WTC11 (cell line): Measurements from ENCODE around the gene NUP58. TPM values are rescaled to one million over a fixed set of nuclear protein-coding genes. Genes with fewer than 3 reads are reported as not detected.
"Not testable (repeated sequence)": the region's sequence is repeated elsewhere in the genome, so short reads cannot be mapped to it uniquely, and the experiment has no call there.

Source experiments
- ATAC-seq: fragments of 200-7000 bp; cut with Tn5 transposase; 2 replicates; pipeline ENCODE4 v1.10.0; 2021; ENCODE audit warnings: mild to moderate bottlenecking, moderate library complexity
- CTCF ChIA-PET: fragments of 300-600 bp; sonication (Branson Sonifier 250); formaldehyde crosslinking; loops from one replicate; lab custom pipeline; 2021; ENCODE audit warnings: antibody characterized with exemption; lab: Charles Lee
- POLR2A ChIA-PET: fragments of 350-600 bp; sonication (Branson Sonifier 250); formaldehyde crosslinking; loops from one replicate; lab custom pipeline; 2021; ENCODE audit warnings: antibody characterized with exemption; lab: Charles Lee
- DNase-seq: peaks from one replicate; pipeline ENCODE4 v3.0.0; 2021; ENCODE audit warnings: low spot score
- H3K27ac Mint-ChIP-seq: 2 replicates; pipeline ENCODE4 v1.8.0; 2021; ENCODE audit warnings: mixed read lengths
- H3K27me3 Mint-ChIP-seq: 2 replicates; pipeline ENCODE4 v1.8.0; 2021; ENCODE audit warnings: low read depth, mild to moderate bottlenecking, moderate library complexity, mixed read lengths
- H3K36me3 Mint-ChIP-seq: 2 replicates; pipeline ENCODE4 v1.8.0; 2021; ENCODE audit warnings: mixed read lengths
- H3K4me1 Mint-ChIP-seq: 2 replicates; pipeline ENCODE4 v1.8.0; 2022; ENCODE audit warnings: mixed read lengths
- H3K4me3 Mint-ChIP-seq: 2 replicates; pipeline ENCODE4 v1.8.0; 2021; ENCODE audit warnings: mild to moderate bottlenecking, moderate library complexity, mixed read lengths
- H3K9me3 Mint-ChIP-seq: 2 replicates; pipeline ENCODE4 v1.8.0; 2021; ENCODE audit warnings: mixed read lengths
- AFF4 ChIP-seq: sonication (generic); formaldehyde crosslinking; IDR thresholded peaks from 2 replicates; pipeline ENCODE4 v1.8.1; 2023; ENCODE audit warnings: mild to moderate bottlenecking, missing genetic modification reagents, borderline replicate concordance
- ATF1 ChIP-seq: sonication (generic); formaldehyde crosslinking; IDR thresholded peaks from 2 replicates; pipeline ENCODE4 v1.8.1; 2023; ENCODE audit warnings: mild to moderate bottlenecking, moderate library complexity, missing genetic modification reagents
- CREB1 ChIP-seq: sonication (generic); formaldehyde crosslinking; IDR thresholded peaks from 2 replicates; pipeline ENCODE4 v1.8.0; 2023; ENCODE audit warnings: mild to moderate bottlenecking, missing genetic modification reagents
- CREM ChIP-seq: sonication (generic); formaldehyde crosslinking; IDR thresholded peaks from 2 replicates; pipeline ENCODE4 v1.8.1; 2022; ENCODE audit warnings: mild to moderate bottlenecking, missing genetic modification reagents, moderate library complexity
- E2F5 ChIP-seq: sonication (generic); formaldehyde crosslinking; IDR thresholded peaks from 2 replicates; pipeline ENCODE4 v1.8.1; 2022; ENCODE audit warnings: mild to moderate bottlenecking, moderate library complexity, missing genetic modification reagents
- ELF4 ChIP-seq: sonication (generic); formaldehyde crosslinking; IDR thresholded peaks from 2 replicates; pipeline ENCODE4 v1.8.1; 2022; ENCODE audit warnings: low read depth, mild to moderate bottlenecking, moderate library complexity, missing genetic modification reagents
- ERG ChIP-seq: fragments of 250-450 bp; sonication (Bioruptor Pico); IDR thresholded peaks from 2 replicates; pipeline ENCODE4 v1.8.0; 2021; ENCODE audit warnings: mild to moderate bottlenecking
- ESRRA ChIP-seq: sonication (generic); formaldehyde crosslinking; IDR thresholded peaks from 2 replicates; pipeline ENCODE4 v1.8.1; 2022; ENCODE audit warnings: mild to moderate bottlenecking, missing genetic modification reagents, borderline replicate concordance
- ETV6 ChIP-seq: sonication (generic); formaldehyde crosslinking; IDR thresholded peaks from 2 replicates; pipeline ENCODE4 v1.8.1; 2022; ENCODE audit warnings: mild to moderate bottlenecking, missing genetic modification reagents
- HMGA2 ChIP-seq: fragments of 250-450 bp; sonication (Bioruptor Pico); IDR thresholded peaks from 2 replicates; pipeline ENCODE4 v1.4.0; 2021; ENCODE audit warnings: mild to moderate bottlenecking, moderate library complexity
- HMGXB4 ChIP-seq: sonication (generic); formaldehyde crosslinking; IDR thresholded peaks from 2 replicates; pipeline ENCODE4 v1.8.1; 2023; ENCODE audit warnings: mild to moderate bottlenecking, moderate library complexity, missing genetic modification reagents
- IRF2 ChIP-seq: sonication (generic); formaldehyde crosslinking; IDR thresholded peaks from 2 replicates; pipeline ENCODE4 v1.8.0; 2022; ENCODE audit warnings: low read depth, missing genetic modification reagents, borderline replicate concordance
- MLX ChIP-seq: sonication (generic); formaldehyde crosslinking; IDR thresholded peaks from 2 replicates; pipeline ENCODE4 v1.8.1; 2023; ENCODE audit warnings: mild to moderate bottlenecking, missing genetic modification reagents, moderate library complexity
- MXD4 ChIP-seq: fragments of 250-450 bp; sonication (Bioruptor Pico); IDR thresholded peaks from 2 replicates; pipeline ENCODE4 v1.8.0; 2021; ENCODE audit warnings: mild to moderate bottlenecking, moderate library complexity, borderline replicate concordance
- NFYB ChIP-seq: sonication (generic); formaldehyde crosslinking; conservative IDR thresholded peaks from 2 replicates; pipeline ENCODE4 v1.8.0; 2022; ENCODE audit warnings: low read depth, missing genetic modification reagents
- NR3C1 ChIP-seq: sonication (generic); formaldehyde crosslinking; conservative IDR thresholded peaks from 2 replicates; pipeline ENCODE4 v1.8.1; 2023; ENCODE audit warnings: low read depth, mild to moderate bottlenecking, missing genetic modification reagents
- SMAD4 ChIP-seq: sonication (generic); formaldehyde crosslinking; IDR thresholded peaks from 2 replicates; pipeline ENCODE4 v1.8.0; 2022; ENCODE audit warnings: mild to moderate bottlenecking, missing genetic modification reagents
- USF2 ChIP-seq: sonication (generic); formaldehyde crosslinking; IDR thresholded peaks from 2 replicates; pipeline ENCODE4 v1.8.1; 2023; ENCODE audit warnings: mild to moderate bottlenecking, missing genetic modification reagents, moderate library complexity
- ZNF425 ChIP-seq: fragments of 250-450 bp; sonication (Bioruptor Pico); conservative IDR thresholded peaks from 2 replicates; pipeline ENCODE4 v1.9.0; 2021; ENCODE audit warnings: mild to moderate bottlenecking
- total RNA-seq: library from RNA; stranded (reverse); gene quantifications from 3 replicates; pipeline ENCODE4 v1.2.3, GENCODE V29; 2021

Gene NUP58
- total RNA-seq, 1 experiment from 2014 or later, result 59.0 TPM

- no peak overlapping the region for H3K4me3 Mint-ChIP-seq
- H3K27me3 Mint-ChIP-seq, result no peaks in the 10 kb centered on the region
- CTCF ChIA-PET, result no interaction called here
- H3K9me3 Mint-ChIP-seq, result no peaks in the 10 kb centered on the region
- no peaks in the 10 kb centered on the region for H3K4me1 Mint-ChIP-seq
- no peak for ATAC-seq
- no peak for DNase-seq
- no peak for TF ChIP-seq ATF1 (CRISPR knock-in tag)
- no peak for TF ChIP-seq NR3C1 (CRISPR knock-in tag)
- no peak for TF ChIP-seq IRF2 (CRISPR knock-in tag)
- TF ChIP-seq E2F5 (CRISPR knock-in tag), result no peak
- no peak overlapping the region for H3K27ac Mint-ChIP-seq
- peaks cover 59% of the 10 kb centered on the region for H3K36me3 Mint-ChIP-seq
- POLR2A ChIA-PET, result no interaction called here
Measured at GRCh38 chr13:25310891-25311290, 9.5 kb downstream of the NUP58 start.

GRCh38 chr13:25318946-25319345, 17.5 kb downstream of the NUP58 start:
- peaks cover 40% of the 10 kb centered on the region for H3K36me3 Mint-ChIP-seq
- ATAC-seq, H3K27ac Mint-ChIP-seq, H3K27me3 Mint-ChIP-seq, H3K4me1 Mint-ChIP-seq, CTCF ChIA-PET, H3K9me3 Mint-ChIP-seq, POLR2A ChIA-PET, DNase-seq, H3K4me3 Mint-ChIP-seq: not testable (repeated sequence)

GRCh38 chr13:25319771-25320170, 18.3 kb downstream of the NUP58 start:
- Mint-ChIP-seq H3K27ac (no peak overlapping the region), H3K9me3 (no peaks in the 10 kb centered on the region), H3K4me3 (no peak overlapping the region), H3K36me3 (peaks cover 37% of the 10 kb centered on the region), H3K27me3 (no peaks in the 10 kb centered on the region), H3K4me1 (peaks cover 2% of the 10 kb centered on the region; the same call in 1 of the 2 replicates)
- TF ChIP-seq ETV6 (CRISPR knock-in tag) (no peak), NFYB (CRISPR knock-in tag) (no peak), HMGXB4 (CRISPR knock-in tag) (no peak), ESRRA (no peak), HMGA2 (CRISPR knock-in tag) (no peak), AFF4 (no peak), CREB1 (CRISPR knock-in tag) (no peak), SMAD4 (no peak), ELF4 (no peak), USF2 (CRISPR knock-in tag) (no peak), ERG (CRISPR knock-in tag) (no peak), CREM (CRISPR knock-in tag) (no peak), MLX (CRISPR knock-in tag) (no peak), MXD4 (CRISPR knock-in tag) (no peak), ZNF425 (CRISPR knock-in tag) (no peak)
- ATAC-seq, result no peak
- DNase-seq, result no peak
- CTCF ChIA-PET, result interaction anchor here (0.6 kb wide), 1 partner anchor 115 kb away, joined by 3 read pairs; no protein-coding TSS in a partner anchor
- POLR2A ChIA-PET, result no interaction called here
